Measurements from ENCODE around the gene MSANTD1. TPM values are rescaled to one million over a fixed set of nuclear protein-coding genes. Genes with fewer than 3 reads are reported as not detected.

Gene MSANTD1
- polyA plus RNA-seq, 1 of the 3 experiments (the other 2 are of a cell fraction), result 0.15 TPM

DNA sequence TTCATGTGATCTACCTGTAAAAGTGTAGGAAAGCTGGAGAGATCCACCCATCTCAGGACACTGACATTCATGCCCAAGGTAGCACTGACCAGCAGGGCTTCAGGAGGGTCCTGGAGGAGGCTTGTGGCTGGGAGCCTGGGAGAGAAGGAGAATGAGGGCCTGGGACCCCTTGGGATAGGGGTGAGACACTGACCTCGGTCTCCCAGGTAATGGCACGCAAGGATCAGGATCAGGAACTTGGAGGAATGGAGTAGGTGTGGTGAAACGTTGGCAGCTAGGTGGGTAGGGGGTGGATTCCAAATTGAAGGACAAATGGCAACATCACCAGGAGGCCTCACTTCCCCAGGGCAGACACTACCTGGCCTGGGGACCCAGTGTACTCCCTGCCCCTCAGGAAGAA is 31.5 kb downstream of the MSANTD1 start:
- no peaks in the 10 kb centered on the region for H3K79me2 ChIP-seq (ENCODE audit: insufficient read depth)
- CTCF ChIA-PET, result no interaction called here
- no peak overlapping the region for H3K9ac ChIP-seq
- peaks cover 0 to 2% of the 10 kb centered on the region in 2 experiments; a peak in 1 of 4 replicates for H3K4me1 ChIP-seq (ENCODE audit: control insufficient read depth in 1 of 2, insufficient read depth in 2 of 2, low read depth in 1 of 2, low read length in 1 of 2)
- H3K4me3 ChIP-seq (ENCODE audit: low read depth in 2 of 2, low read length in 1 of 2), result no peak overlapping the region
- H3K9me2 ChIP-seq, result no peaks in the 10 kb centered on the region
- WGBS (ENCODE audit: low lambda C conversion rate), result 38% methylated on average over 3 of the region's 3 CpGs
- no peak overlapping the region for H3K4me2 ChIP-seq
- H4K20me1 ChIP-seq (ENCODE audit: insufficient read depth), result no peaks in the 10 kb centered on the region
- H3K27me3 ChIP-seq (ENCODE audit: insufficient read depth), result no peaks in the 10 kb centered on the region
- no peaks in the 10 kb centered on the region for H3F3A ChIP-seq (replicated peaks; ENCODE audit: insufficient read depth)
- TF ChIP-seq TAF1 (IDR thresholded peaks at IDR 0.05; ENCODE audit: borderline replicate concordance, low read depth, low read length), result no peak
- no peak for TF ChIP-seq TEAD4 (IDR thresholded peaks at IDR 0.05; ENCODE audit: borderline replicate concordance, insufficient read depth)
- no peak for TF ChIP-seq RAD21 (IDR thresholded peaks at IDR 0.05; ENCODE audit: low read length)
- no peak for TF ChIP-seq TCF12 (IDR thresholded peaks at IDR 0.05)
- TF ChIP-seq, protein P1, sequence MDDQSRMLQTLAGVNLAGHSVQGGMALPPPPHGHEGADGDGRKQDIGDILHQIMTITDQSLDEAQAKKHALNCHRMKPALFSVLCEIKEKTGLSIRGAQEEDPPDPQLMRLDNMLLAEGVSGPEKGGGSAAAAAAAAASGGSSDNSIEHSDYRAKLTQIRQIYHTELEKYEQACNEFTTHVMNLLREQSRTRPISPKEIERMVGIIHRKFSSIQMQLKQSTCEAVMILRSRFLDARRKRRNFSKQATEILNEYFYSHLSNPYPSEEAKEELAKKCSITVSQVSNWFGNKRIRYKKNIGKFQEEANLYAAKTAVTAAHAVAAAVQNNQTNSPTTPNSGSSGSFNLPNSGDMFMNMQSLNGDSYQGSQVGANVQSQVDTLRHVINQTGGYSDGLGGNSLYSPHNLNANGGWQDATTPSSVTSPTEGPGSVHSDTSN (IDR thresholded peaks at IDR 0.05), result no peak
- TF ChIP-seq RXRA (IDR thresholded peaks at IDR 0.05; ENCODE audit: borderline replicate concordance, low read depth), result no peak
- no peak for TF ChIP-seq GATA2 (CRISPR knock-in tag; IDR thresholded peaks at IDR 0.05)
- TF ChIP-seq ELF1 (IDR thresholded peaks at IDR 0.05), result no peak
- TF ChIP-seq, protein P2, sequence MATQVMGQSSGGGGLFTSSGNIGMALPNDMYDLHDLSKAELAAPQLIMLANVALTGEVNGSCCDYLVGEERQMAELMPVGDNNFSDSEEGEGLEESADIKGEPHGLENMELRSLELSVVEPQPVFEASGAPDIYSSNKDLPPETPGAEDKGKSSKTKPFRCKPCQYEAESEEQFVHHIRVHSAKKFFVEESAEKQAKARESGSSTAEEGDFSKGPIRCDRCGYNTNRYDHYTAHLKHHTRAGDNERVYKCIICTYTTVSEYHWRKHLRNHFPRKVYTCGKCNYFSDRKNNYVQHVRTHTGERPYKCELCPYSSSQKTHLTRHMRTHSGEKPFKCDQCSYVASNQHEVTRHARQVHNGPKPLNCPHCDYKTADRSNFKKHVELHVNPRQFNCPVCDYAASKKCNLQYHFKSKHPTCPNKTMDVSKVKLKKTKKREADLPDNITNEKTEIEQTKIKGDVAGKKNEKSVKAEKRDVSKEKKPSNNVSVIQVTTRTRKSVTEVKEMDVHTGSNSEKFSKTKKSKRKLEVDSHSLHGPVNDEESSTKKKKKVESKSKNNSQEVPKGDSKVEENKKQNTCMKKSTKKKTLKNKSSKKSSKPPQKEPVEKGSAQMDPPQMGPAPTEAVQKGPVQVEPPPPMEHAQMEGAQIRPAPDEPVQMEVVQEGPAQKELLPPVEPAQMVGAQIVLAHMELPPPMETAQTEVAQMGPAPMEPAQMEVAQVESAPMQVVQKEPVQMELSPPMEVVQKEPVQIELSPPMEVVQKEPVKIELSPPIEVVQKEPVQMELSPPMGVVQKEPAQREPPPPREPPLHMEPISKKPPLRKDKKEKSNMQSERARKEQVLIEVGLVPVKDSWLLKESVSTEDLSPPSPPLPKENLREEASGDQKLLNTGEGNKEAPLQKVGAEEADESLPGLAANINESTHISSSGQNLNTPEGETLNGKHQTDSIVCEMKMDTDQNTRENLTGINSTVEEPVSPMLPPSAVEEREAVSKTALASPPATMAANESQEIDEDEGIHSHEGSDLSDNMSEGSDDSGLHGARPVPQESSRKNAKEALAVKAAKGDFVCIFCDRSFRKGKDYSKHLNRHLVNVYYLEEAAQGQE (IDR thresholded peaks at IDR 0.05; ENCODE audit: low read depth, low read length), result no peak
- TF ChIP-seq FOXM1 (IDR thresholded peaks at IDR 0.05; ENCODE audit: low read depth), result no peak
- TF ChIP-seq, protein P3, sequence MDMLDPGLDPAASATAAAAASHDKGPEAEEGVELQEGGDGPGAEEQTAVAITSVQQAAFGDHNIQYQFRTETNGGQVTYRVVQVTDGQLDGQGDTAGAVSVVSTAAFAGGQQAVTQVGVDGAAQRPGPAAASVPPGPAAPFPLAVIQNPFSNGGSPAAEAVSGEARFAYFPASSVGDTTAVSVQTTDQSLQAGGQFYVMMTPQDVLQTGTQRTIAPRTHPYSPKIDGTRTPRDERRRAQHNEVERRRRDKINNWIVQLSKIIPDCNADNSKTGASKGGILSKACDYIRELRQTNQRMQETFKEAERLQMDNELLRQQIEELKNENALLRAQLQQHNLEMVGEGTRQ (IDR thresholded peaks at IDR 0.05; ENCODE audit: borderline replicate concordance, low read depth, low read length), result no peak
- TF ChIP-seq CHD2 (IDR thresholded peaks at IDR 0.05; ENCODE audit: low read length, partially characterized antibody), result no peak
- no peak for TF ChIP-seq FOXJ3 (CRISPR knock-in tag; IDR thresholded peaks at IDR 0.05)
- no peak for TF ChIP-seq YY1 (IDR thresholded peaks at IDR 0.05; ENCODE audit: low read depth)
- TF ChIP-seq EZH2phosphoT487 (IDR thresholded peaks at IDR 0.05; ENCODE audit: borderline replicate concordance, low read depth), result no peak
- TF ChIP-seq, protein P4, sequence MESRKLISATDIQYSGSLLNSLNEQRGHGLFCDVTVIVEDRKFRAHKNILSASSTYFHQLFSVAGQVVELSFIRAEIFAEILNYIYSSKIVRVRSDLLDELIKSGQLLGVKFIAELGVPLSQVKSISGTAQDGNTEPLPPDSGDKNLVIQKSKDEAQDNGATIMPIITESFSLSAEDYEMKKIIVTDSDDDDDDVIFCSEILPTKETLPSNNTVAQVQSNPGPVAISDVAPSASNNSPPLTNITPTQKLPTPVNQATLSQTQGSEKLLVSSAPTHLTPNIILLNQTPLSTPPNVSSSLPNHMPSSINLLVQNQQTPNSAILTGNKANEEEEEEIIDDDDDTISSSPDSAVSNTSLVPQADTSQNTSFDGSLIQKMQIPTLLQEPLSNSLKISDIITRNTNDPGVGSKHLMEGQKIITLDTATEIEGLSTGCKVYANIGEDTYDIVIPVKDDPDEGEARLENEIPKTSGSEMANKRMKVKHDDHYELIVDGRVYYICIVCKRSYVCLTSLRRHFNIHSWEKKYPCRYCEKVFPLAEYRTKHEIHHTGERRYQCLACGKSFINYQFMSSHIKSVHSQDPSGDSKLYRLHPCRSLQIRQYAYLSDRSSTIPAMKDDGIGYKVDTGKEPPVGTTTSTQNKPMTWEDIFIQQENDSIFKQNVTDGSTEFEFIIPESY (IDR thresholded peaks at IDR 0.05; ENCODE audit: borderline replicate concordance, low read depth), result no peak
- TF ChIP-seq MXI1 (IDR thresholded peaks at IDR 0.05; ENCODE audit: low read depth, low read length), result no peak
- no peak for TF ChIP-seq RCOR1 (IDR thresholded peaks at IDR 0.05; ENCODE audit: low read length)
- H3K36me3 ChIP-seq (replicated peaks in 1 of 2; ENCODE audit: control insufficient read depth in 1 of 2, insufficient read depth in 2 of 2, low read length in 1 of 2), result no peaks in the 10 kb centered on the region
- no peak overlapping the region for H2AFZ ChIP-seq (ENCODE audit: low read depth)
- POLR2A ChIA-PET, result no interaction called here
- no peak overlapping the region for H3K27ac ChIP-seq (ENCODE audit: low read depth in 2 of 2, low read length in 1 of 2)
- no peak for DNase-seq
- H3K9me3 ChIP-seq, result no peaks in the 10 kb centered on the region
